NB4 (cell line): ENCODE measurements around the gene ARID1B.

Experiments used
- CTCF ChIP-seq: IDR thresholded peaks from one replicate; pipeline ENCODE4 v1.5.1; 2012; ENCODE audit warnings: low read depth, low read length
- POLR2A ChIP-seq: IDR thresholded peaks from 2 replicates; pipeline ENCODE4 v1.6.1; 2011; ENCODE audit warnings: mild to moderate bottlenecking; ENCODE audit not compliant: insufficient read length; ENCODE audit errors: extremely low read depth
- TF ChIP-seq, protein P1 (sequence below): IDR thresholded peaks from 2 replicates; pipeline ENCODE4 v1.6.1; 2011; ENCODE audit warnings: low read depth, low read length

- TF ChIP-seq CTCF (no peak), POLR2A (no peak)
- TF ChIP-seq, protein P1, sequence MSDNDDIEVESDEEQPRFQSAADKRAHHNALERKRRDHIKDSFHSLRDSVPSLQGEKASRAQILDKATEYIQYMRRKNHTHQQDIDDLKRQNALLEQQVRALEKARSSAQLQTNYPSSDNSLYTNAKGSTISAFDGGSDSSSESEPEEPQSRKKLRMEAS: no peak
Observed at GRCh38 chr6:156794546-156795354, 17.6 kb downstream of the ARID1B start.
